GM12891 (cell line): Measurements from ENCODE around the gene CRTC1.

Experiments used
- PAX5 ChIP-seq: IDR thresholded peaks from 2 replicates; pipeline ENCODE4 v1.6.1; 2011; ENCODE audit warnings: low read length, moderate library complexity, mild to moderate bottlenecking; ENCODE audit not compliant: insufficient read depth, severe bottlenecking
- POLR2A ChIP-seq: IDR thresholded peaks from 2 replicates; pipeline ENCODE4 v1.6.1; 2011; ENCODE audit warnings: low read depth, low read length, control low read depth
- POLR2AphosphoS5 ChIP-seq: IDR thresholded peaks from 2 replicates; pipeline ENCODE4 v1.6.1; 2011; ENCODE audit warnings: low read depth, low read length, control low read depth
- TAF1 ChIP-seq: IDR thresholded peaks from 2 replicates; pipeline ENCODE4 v1.6.1; 2011; ENCODE audit warnings: low read depth, low read length, control low read depth

- no peak for TF ChIP-seq POLR2A
- no peak for TF ChIP-seq TAF1
- no peak for TF ChIP-seq POLR2AphosphoS5
- TF ChIP-seq PAX5, result no peak
Observed at GRCh38 chr19:18789422-18789869, 106.0 kb downstream of the CRTC1 start.
